HK-2 (cell line): ENCODE results near the gene PRR33.
"Not testable (repeated sequence)": the region's sequence is repeated elsewhere in the genome, so short reads cannot be mapped to it uniquely, and the experiment has no call there.

Source experiments
- DNase-seq: peaks from one replicate; pipeline ENCODE4 v3.0.0-alpha.2; 2018; ENCODE audit not compliant: unreplicated experiment

Gene PRR33

GRCh38 chr11:1875851-1876301, 15.8 kb downstream of the PRR33 start:
- DNase-seq: not testable (repeated sequence)

DNA sequence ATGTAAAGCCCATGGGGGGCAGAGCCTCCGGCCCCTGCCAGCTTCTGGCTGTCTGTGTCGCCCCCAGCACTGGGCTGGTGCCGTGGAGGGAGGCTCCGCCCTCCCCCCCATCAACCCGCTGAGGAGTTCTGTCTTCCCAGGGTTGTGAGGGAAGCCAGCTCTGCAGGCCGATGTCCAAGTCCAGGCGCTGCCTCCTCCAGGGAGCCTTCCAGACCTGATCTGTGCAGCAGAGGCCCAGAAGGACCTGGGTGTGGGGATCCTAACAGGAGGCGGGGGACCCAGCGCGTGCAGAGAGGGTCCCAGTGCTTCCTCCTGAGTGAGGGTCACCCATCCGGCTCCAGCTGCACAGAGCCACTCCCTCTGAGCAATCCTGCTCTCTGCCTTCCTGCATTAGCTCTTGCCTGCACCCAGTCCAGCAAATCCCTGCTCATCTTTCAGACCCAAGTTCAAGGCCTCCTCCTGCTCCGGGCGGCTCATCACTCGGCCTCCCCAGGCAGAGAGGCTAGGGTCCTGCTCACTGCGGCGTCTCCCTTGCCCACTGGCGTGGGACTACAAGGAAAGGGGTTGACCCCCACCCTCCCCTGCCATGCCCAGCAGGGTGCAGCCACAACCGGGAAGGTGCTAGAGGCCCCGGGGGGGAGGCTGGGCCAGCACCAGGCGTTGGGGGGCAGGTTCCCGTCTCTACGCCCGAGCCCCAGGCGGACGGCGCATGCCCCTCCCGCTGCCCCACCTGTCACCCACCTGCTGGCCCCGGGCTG, 16.4 kb downstream of the PRR33 start:
- DNase-seq: no peak

- not testable (repeated sequence) for DNase-seq
These were observed 17.1 kb downstream of the PRR33 start for GRCh38 chr11:1874441-1875092.

DNA sequence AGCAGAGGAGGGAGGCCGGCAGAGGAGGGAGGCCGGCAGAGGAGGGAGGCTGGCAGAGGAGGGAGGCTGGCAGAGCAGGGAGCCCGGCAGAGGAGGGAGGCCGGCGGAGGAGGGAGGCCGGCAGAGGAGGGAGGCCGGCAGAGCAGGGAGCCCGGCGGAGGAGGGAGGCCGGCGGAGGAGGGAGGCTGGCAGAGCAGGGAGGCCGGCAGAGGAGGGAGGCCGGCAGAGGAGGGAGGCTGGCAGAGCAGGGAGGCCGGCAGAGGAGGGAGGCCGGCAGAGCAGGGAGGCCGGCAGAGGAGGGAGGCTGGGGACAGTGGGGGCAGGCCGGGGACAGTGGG, 17.9 kb downstream of the PRR33 start:
- DNase-seq: not testable (repeated sequence)

DNA sequence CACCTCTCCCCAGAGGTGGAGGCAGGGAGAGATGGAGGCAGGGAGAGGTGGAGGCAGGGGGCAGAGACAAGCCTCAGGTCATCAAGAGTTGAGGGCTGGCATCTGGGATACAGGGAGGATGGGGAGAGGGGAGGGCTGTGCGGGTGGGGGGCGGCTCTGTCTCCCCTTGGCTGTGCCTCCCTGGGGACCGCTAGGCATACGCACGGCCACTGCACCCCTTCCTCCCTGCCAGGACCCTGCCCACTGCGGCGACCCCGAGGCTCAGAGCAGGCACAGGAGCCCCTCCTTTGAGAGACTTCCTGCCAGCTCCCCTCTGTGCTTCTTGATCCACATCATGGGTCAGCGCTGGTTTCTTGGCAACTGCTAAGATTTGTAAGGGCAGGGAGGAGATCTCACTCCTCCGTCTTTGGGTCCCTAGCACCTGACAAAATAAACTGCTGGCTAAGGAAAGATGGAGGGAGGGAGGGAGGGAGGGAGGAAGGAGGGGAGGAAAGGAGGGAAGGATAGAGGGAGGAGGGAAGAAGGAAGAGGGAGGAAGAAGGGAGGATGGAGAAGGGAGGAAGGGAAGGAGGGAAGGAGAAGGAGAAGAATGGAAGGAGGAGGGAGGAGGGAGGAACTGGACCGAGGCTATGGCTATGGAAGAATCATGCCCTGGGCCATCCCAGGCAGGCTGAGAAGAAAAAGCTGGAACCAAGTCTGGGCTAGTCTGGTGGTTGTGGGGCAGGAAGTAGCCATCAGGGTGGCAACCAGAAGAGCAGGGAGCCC, 18.5 kb downstream of the PRR33 start:
- DNase-seq: no peak

- DNase-seq: no peak
These were observed 19.3 kb downstream of the PRR33 start for GRCh38 chr11:1872267-1872985.

- no peak for DNase-seq
These were observed 20.2 kb downstream of the PRR33 start for GRCh38 chr11:1871531-1871930.

DNA sequence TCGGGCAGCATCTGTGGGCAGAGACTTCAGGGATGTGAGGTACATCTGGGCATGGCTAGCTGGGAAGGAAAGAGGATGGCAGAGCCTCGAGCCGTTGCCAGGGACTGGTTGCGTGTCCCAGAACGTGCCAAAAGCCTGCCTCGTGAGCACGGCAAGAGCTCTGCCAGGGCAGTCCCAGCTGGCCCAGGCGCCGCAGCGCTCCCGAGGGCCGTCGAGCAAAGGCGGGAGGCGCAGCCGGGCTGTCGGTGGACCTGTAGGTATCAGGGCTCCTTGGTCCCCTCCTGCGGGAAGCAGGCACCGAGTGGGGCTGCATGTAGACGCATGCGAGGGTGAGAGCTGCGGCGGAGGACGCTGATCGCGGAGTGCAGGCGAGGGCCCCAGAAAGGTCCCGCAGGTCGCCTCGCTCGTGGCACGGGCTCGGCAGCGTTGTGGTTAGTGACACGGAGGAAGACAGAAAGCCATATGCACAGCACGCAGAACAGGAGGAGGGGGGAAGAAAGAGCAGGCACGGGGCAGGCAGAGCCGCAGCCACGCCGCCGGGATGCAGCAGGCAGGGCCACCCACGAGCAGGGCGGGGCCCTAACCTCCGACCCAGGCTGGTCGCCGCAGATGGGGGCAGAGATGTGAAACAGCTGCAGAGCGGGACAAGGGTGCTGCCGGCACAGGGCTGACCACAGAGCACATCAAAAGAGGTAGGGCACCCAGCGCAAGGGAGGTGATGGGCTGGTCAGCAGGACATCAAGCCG, 20.8 kb downstream of the PRR33 start:
- no peak for DNase-seq

GRCh38 chr11:1870326-1870696, 21.4 kb downstream of the PRR33 start:
- DNase-seq: no peak

GRCh38 chr11:1869427-1870325, 22.0 kb downstream of the PRR33 start:
- DNase-seq: no peak

- DNase-seq: no peak
These were observed 22.9 kb downstream of the PRR33 start for GRCh38 chr11:1868636-1869291.

DNA sequence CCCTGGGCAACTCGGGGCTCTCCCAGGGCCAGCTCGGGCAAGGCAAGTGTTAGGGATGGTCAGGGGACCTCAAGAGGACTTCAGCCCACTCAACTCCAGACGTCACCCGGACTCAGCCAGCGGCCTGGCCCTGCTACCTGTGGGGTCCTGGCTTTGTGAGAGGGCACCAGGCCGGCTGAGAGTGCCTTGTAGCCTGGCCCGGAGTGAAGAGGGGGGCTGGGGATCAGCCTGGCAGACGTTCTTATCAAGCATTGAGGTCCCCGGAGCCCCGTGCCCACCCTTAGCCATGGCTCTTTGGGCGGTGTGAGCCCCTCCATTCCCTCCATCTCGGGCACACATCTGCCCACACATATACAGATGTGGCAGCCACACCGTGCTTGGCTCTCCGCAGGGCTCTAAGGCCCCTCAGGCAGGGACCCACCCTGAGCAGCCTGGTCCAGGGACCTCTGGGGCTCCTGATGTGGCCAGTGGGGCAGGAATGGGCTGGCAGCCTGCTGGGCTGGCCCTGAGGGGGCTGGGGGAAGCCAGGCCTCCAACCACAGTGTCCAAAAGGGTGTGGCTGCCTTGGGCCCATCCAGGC, 23.5 kb downstream of the PRR33 start:
- no peak for DNase-seq

- DNase-seq: no peak
These were observed 24.3 kb downstream of the PRR33 start for GRCh38 chr11:1867381-1867780.

DNA sequence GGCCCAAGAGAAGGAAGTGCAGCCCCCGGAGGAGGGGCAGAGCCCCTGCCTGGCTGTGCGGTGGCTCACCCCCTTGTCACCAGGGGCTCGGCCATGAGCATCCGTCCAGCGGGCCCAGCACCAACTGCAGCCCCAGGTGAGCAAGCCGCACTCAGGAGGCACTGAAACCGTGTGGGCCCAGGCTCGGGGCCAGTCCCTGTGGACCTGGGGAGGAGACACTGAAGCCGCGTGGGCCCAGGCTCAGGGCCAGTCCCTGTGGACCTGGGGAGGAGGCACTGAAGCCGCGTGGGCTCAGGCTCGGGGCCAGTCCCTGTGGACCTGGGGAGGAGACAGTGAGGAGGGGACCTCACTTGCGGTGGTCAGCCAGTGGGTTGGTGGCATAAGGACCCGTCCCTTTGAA, 24.9 kb downstream of the PRR33 start:
- DNase-seq: no peak

GRCh38 chr11:1866226-1866625, 25.5 kb downstream of the PRR33 start:
- no peak for DNase-seq

- DNase-seq: no peak
These were observed 26.6 kb downstream of the PRR33 start for GRCh38 chr11:1864831-1865665.

- no peak for DNase-seq
These were observed 27.5 kb downstream of the PRR33 start for GRCh38 chr11:1864231-1864630.

- DNase-seq: peak; percentile 82
These were observed 28.1 kb downstream of the PRR33 start for GRCh38 chr11:1863352-1864216.
